ENCODE data around the gene TMEM212.

TMEM212 gene

GRCh38 chr3:171824116-171824515, 19.0 kb upstream of the TMEM212 start:
- DNase-seq (ENCODE audit: extremely low read depth, low read depth) = no peak
- no peak for TF ChIP-seq CTCF (IDR thresholded peaks at IDR 0.05; ENCODE audit: low read depth, low read length)

GRCh38 chr3:171824824-171825221, 18.3 kb upstream of the TMEM212 start:
- no peak for DNase-seq (ENCODE audit: extremely low read depth, low read depth)
- TF ChIP-seq CTCF (IDR thresholded peaks at IDR 0.05; ENCODE audit: low read depth, low read length) = no peak

GRCh38 chr3:171825222-171825828, 17.8 kb upstream of the TMEM212 start:
- DNase-seq (ENCODE audit: extremely low read depth, low read depth) = peak; percentile 88
- no peak for TF ChIP-seq CTCF (IDR thresholded peaks at IDR 0.05; ENCODE audit: low read depth, low read length)

GRCh38 chr3:171827385-171827784, 15.8 kb upstream of the TMEM212 start:
- DNase-seq (ENCODE audit: extremely low read depth, low read depth) = no peak
- no peak for TF ChIP-seq CTCF (IDR thresholded peaks at IDR 0.05; ENCODE audit: low read depth, low read length)

- DNase-seq (ENCODE audit: extremely low read depth, low read depth) = no peak
- TF ChIP-seq CTCF (IDR thresholded peaks at IDR 0.05; ENCODE audit: low read depth, low read length) = no peak
Observed at GRCh38 chr3:171827836-171828458, 15.2 kb upstream of the TMEM212 start.

GRCh38 chr3:171828902-171829770, 14.0 kb upstream of the TMEM212 start:
- no peak for DNase-seq (ENCODE audit: extremely low read depth, low read depth)
- TF ChIP-seq CTCF (IDR thresholded peaks at IDR 0.05; ENCODE audit: low read depth, low read length) = no peak
